Parathyroid adenoma (tissue), 2 donors: Measurements from ENCODE around the gene WFDC11.
"Not testable (repeated sequence)": the region's sequence is repeated elsewhere in the genome, so short reads cannot be mapped to it uniquely, and the experiment has no call there.

Experiments
- H2AFZ ChIP-seq: fragments of 300-600 bp; sonication (generic); one replicate; pipeline ENCODE4 v1.7.0; 2017; ENCODE audit warnings: antibody characterized with exemption, mild to moderate bottlenecking
- H3K27ac ChIP-seq: fragments of 300-600 bp; sonication (generic); one replicate; pipeline ENCODE4 v1.7.0; 2017
- H3K27me3 ChIP-seq: fragments of 300-600 bp; sonication (generic); one replicate; pipeline ENCODE4 v1.7.0; 2017; ENCODE audit warnings: low read length; ENCODE audit not compliant: control insufficient read depth, insufficient read depth
- H3K36me3 ChIP-seq: fragments of 300-600 bp; sonication (generic); one replicate; pipeline ENCODE4 v1.7.0; 2017; ENCODE audit warnings: low read length; ENCODE audit not compliant: control insufficient read depth, insufficient read depth
- H3K4me1 ChIP-seq: fragments of 300-600 bp; sonication (generic); one replicate; pipeline ENCODE4 v1.7.0; 2017; ENCODE audit warnings: control low read depth
- H3K4me2 ChIP-seq: fragments of 300-600 bp; sonication (generic); one replicate; pipeline ENCODE4 v1.7.0; 2017; ENCODE audit warnings: low read length
- H3K4me3 ChIP-seq: fragments of 300-600 bp; sonication (generic); one replicate; pipeline ENCODE4 v1.7.0; 2017; ENCODE audit warnings: low read depth, low read length
- H3K79me2 ChIP-seq: fragments of 300-600 bp; sonication (generic); one replicate; pipeline ENCODE4 v1.7.0; 2017; ENCODE audit warnings: control low read depth
- H3K9ac ChIP-seq: fragments of 300-600 bp; sonication (generic); one replicate; pipeline ENCODE4 v1.7.0; 2017; ENCODE audit warnings: mild to moderate bottlenecking
- H3K9me3 ChIP-seq: fragments of 300-600 bp; sonication (generic); one replicate; pipeline ENCODE4 v1.7.0; 2017; ENCODE audit warnings: low read length; ENCODE audit not compliant: control insufficient read depth
- CTCF ChIP-seq: fragments of 300-600 bp; sonication (generic); IDR thresholded peaks from one replicate; pipeline ENCODE4 v1.7.0; 2017; ENCODE audit warnings: antibody characterized with exemption, mild to moderate bottlenecking
- donor health status: primary hyperparathyroidism.

WFDC11 gene

GRCh38 chr20:45649312-45649863, 20.7 kb downstream of the WFDC11 start:
- Histone ChIP-seq H3K79me2 (no peaks in the 10 kb centered on the region), H3K9me3 (no peaks in the 10 kb centered on the region)

DNA sequence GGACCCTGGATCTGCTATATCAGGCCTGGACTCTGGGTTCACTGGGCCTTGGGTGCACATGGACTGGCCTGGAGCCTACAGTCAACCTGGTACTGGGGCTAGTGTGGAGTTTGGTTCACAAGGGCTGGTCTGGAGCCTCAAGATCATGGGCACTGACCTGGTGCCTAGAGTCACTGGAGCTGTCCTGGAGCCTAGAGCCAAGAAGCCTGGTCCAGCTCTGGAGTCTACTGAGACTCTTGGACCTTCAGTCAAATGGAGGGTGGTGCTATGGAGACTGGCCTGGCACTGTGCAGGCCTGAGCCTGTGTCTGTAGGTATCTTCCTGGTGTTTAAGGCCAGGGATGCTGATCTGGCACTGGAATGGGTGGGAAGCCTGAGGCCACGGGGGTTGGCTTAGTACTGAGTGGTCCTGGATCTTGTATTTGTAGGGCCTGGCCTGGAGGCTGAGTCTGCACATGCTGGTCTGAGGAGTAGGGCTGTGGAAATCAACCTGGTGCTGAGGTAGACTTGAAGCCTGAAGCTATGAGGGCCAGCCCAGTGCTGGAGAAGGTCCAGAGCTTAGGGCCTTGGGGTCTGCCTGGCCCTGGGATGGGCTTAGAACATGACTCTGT, 22.5 kb downstream of the WFDC11 start:
- Histone ChIP-seq H3K4me1 (no peaks in the 10 kb centered on the region), H3K4me2 (no peak overlapping the region), H3K4me3 (no peak overlapping the region), H3K79me2 (no peaks in the 10 kb centered on the region), H3K9me3 (no peaks in the 10 kb centered on the region), H3K27me3 (no peaks in the 10 kb centered on the region), H2AFZ (no peak overlapping the region), H3K36me3 (no peaks in the 10 kb centered on the region), H3K27ac (no peak overlapping the region), H3K9ac (no peak overlapping the region)
- TF ChIP-seq CTCF = no peak

More at GRCh38 chr20:45649312-45649863, 20.7 kb downstream of the WFDC11 start:
- Histone ChIP-seq H2AFZ (no peak overlapping the region), H3K9ac (no peak overlapping the region), H3K4me3 (no peak overlapping the region), H3K4me1 (no peaks in the 10 kb centered on the region), H3K4me2 (no peak overlapping the region), H3K36me3 (no peaks in the 10 kb centered on the region), H3K27ac (no peak overlapping the region), H3K27me3 (no peaks in the 10 kb centered on the region)
- TF ChIP-seq CTCF = no peak

GRCh38 chr20:45646875-45647274, 23.2 kb downstream of the WFDC11 start:
- no peak for TF ChIP-seq CTCF
- no peak overlapping the region for H3K27ac ChIP-seq

DNA sequence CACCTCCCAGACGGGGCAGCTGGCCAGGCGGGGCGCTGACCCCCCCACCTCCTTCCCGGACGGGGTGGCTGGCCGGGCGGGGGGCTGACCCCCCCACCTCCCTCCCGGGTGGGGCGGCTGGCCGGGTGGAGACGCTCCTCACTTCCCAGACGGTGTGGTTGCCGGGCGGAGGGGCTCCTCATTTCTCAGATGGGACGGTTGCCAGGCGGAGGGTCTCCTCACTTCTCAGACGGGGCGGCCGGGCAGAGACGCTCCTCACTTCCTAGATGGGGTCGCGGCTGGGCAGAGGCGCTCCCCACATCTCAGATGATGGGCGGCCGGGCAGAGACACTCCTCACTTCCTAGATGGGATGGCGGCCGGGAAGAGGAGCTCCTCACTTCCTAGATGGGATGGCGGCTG, 24.2 kb downstream of the WFDC11 start:
- H3K9ac ChIP-seq, H3K79me2 ChIP-seq, H3K9me3 ChIP-seq, H3K27ac ChIP-seq, H3K4me1 ChIP-seq, H2AFZ ChIP-seq, H3K4me2 ChIP-seq, H3K4me3 ChIP-seq, H3K27me3 ChIP-seq, H3K36me3 ChIP-seq: not testable (repeated sequence)

More at GRCh38 chr20:45646875-45647274, 23.2 kb downstream of the WFDC11 start:
- H3K4me3 ChIP-seq = no peak overlapping the region
- H2AFZ ChIP-seq = no peak overlapping the region
- no peak overlapping the region for H3K9ac ChIP-seq
- H3K9me3 ChIP-seq = no peaks in the 10 kb centered on the region
- H3K27me3 ChIP-seq = no peaks in the 10 kb centered on the region
- H3K79me2 ChIP-seq = no peaks in the 10 kb centered on the region
- no peaks in the 10 kb centered on the region for H3K4me1 ChIP-seq
- H3K36me3 ChIP-seq = no peaks in the 10 kb centered on the region
- no peak overlapping the region for H3K4me2 ChIP-seq

DNA sequence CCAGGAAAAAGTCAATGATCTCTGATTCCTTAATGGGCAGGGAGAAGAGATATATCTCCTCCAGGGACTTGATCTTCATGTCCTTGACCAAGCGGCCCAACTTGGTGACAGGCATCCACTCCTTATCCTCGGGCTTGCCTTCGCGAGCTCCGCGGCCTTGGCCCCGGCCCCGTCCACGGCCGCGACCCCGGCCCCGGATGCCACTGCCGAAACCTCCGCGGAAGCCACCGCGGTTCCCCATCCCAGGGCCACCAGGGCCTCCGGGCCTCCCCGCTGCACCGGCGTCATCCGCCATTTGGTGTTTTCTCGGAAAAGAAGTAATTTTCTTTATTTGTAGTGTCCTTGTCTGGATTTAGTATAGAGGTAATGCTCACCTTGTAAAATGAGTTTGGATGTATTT, 29.0 kb downstream of the WFDC11 start:
- H3K4me2 ChIP-seq, H3K4me3 ChIP-seq, H3K9me3 ChIP-seq, H3K36me3 ChIP-seq, H3K79me2 ChIP-seq, H3K4me1 ChIP-seq, H2AFZ ChIP-seq, H3K9ac ChIP-seq, H3K27ac ChIP-seq, H3K27me3 ChIP-seq: not testable (repeated sequence)

GRCh38 chr20:45639687-45640086, 30.4 kb downstream of the WFDC11 start:
- no peak for TF ChIP-seq CTCF
- Histone ChIP-seq H3K79me2 (no peaks in the 10 kb centered on the region), H2AFZ (no peak overlapping the region), H3K4me2 (no peak overlapping the region), H3K9ac (no peak overlapping the region), H3K9me3 (no peaks in the 10 kb centered on the region), H3K36me3 (no peaks in the 10 kb centered on the region), H3K4me3 (no peak overlapping the region), H3K27me3 (no peaks in the 10 kb centered on the region), H3K4me1 (no peaks in the 10 kb centered on the region), H3K27ac (no peak overlapping the region)
